GM12892 (cell line): ENCODE results near the gene MPHOSPH9.

ENCODE experiments used
- DNase-seq: peaks from one replicate; pipeline ENCODE4 v3.0.0; 2011; ENCODE audit not compliant: insufficient read length
- FAIRE-seq: peaks from 2 replicates; lab custom pipeline; 2011; peaks lifted over from hg19 to GRCh38; lab: Jason Lieb, UNC
- POLR2A ChIP-seq: IDR thresholded peaks from 2 replicates; pipeline ENCODE4 v1.6.1; 2011; ENCODE audit warnings: low read depth, low read length, control low read depth
- POLR2AphosphoS5 ChIP-seq: IDR thresholded peaks from 2 replicates; pipeline ENCODE4 v1.6.1; 2011; ENCODE audit warnings: low read depth, low read length, control low read depth
- TAF1 ChIP-seq: IDR thresholded peaks from 2 replicates; pipeline ENCODE4 v1.6.1; 2011; ENCODE audit warnings: low read depth, mild to moderate bottlenecking, control low read depth, low read length, borderline replicate concordance

The MPHOSPH9 gene

GRCh38 chr12:123268850-123269249, 35.9 kb upstream of the MPHOSPH9 start:
- FAIRE-seq (no peak), DNase-seq (no peak)
- TF ChIP-seq POLR2AphosphoS5 = no peak

- FAIRE-seq = no peak
- DNase-seq = no peak
- no peak for TF ChIP-seq POLR2AphosphoS5
- no peak for TF ChIP-seq TAF1
- no peak for TF ChIP-seq POLR2A
Measured at GRCh38 chr12:123267991-123268843, 35.3 kb upstream of the MPHOSPH9 start.

GRCh38 chr12:123267335-123267920, 34.5 kb upstream of the MPHOSPH9 start:
- no peak for DNase-seq
- no peak for FAIRE-seq
- TF ChIP-seq POLR2A (no peak), POLR2AphosphoS5 (no peak), TAF1 (no peak)

DNA sequence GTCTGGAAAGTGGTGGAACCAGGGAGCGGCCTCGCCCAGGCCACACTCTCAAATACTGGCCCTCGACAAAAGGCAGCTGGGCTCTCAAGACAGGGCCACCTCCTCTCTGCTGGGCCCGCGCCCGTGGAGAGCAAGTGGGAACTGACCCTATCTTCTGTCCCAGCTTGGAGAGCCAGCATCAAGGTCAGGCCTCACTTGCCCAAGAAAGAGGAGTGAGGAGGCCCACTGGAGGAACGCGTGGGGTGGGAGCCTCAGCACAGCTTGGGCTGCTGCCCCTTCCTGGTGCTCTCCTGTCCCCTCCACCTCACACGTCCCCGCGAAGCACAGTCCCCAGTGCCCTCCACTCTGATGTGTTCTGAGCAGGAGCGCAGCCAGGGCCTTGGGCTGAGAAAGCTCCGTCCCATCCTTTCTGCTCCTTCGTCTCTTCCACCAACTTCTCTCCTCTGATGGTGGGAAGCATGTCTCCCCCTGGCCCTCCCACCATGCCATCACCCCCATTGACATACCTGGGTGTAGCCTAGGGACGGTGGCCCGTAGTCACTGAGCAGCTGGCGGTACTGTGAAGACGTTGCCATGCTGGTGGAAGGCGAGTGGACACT, 33.8 kb upstream of the MPHOSPH9 start:
- DNase-seq (no peak), FAIRE-seq (no peak)
- TF ChIP-seq POLR2A = no peak
- TF ChIP-seq POLR2AphosphoS5 = no peak
- no peak for TF ChIP-seq TAF1

DNA sequence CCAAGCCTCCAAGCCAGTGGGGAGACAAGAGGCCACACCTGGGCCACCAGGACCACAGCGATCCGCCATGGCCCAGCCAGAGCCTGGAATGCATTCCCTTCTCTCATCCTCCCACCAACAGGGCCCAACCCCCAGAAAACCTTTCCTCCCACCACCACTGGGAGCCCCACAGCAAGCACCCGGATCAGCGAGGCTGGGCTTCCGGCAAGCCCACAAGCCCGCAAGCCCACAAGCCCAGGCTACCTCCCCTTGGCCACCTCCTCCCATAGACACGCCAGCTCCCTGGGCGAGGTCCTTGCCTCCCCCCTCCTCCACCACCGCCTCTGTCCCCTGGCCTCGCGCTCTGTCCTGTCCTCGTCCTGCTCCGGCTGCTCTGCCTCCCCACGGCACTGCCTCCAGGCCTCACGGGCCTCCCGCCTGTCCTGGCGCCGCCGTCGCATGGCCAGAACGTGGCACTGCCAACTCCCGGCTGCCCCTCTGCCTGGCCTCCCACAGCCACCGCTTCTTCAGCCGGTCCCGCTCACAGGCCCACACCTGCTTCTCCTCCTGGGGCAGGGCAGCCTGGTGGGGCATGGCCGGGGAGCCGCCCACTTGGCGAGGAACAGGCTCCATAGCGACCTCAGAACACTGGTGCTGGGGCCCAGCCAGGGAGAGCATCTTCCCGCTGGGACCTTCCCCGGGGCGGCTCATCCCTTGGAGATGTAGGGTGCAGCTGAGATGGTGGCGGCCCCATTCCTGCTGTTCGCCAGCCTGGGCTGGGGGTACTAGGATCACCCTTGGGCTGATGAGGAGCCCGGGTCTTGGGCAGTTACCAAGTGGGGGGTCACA, 33.1 kb upstream of the MPHOSPH9 start:
- no peak for FAIRE-seq
- no peak for TF ChIP-seq POLR2AphosphoS5
- no peak for TF ChIP-seq TAF1
- no peak for TF ChIP-seq POLR2A
- no peak for DNase-seq

- FAIRE-seq (peak; percentile 92), DNase-seq (no peak)
- no peak for TF ChIP-seq POLR2AphosphoS5
- no peak for TF ChIP-seq TAF1
- TF ChIP-seq POLR2A = no peak
Measured at GRCh38 chr12:123264642-123265041, 31.7 kb upstream of the MPHOSPH9 start.

DNA sequence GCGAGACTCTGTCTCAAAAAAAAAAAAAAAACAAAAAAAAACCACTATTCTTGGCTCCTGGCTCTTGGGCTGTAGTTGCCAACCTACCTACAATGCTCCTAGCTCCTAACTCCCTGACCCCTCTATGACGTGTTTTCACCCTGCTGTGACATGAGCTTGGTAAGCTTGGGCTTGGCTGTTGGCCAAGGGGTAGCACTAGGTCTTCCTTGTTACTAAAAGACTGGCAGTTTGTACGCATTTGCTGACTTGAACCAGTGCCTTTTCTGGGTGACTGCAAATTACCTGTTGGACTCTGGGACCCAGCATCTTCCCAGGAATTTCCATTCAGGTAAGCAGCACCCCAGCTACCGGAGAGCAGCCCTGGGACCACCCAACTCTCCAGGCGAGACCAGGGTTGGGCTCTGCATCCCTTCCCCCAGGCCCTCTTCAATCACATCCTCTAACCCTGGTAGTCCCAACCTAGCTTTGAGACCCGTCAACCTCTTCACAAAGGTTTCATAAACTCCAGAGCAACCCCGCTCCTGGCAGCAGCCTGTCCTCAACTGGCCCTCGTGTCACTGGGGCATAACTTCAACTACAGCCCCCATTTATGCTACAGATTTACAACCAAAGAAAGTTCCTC, 30.4 kb upstream of the MPHOSPH9 start:
- TF ChIP-seq POLR2A = no peak
- no peak for TF ChIP-seq TAF1
- TF ChIP-seq POLR2AphosphoS5 = no peak
- DNase-seq = no peak
- no peak for FAIRE-seq

DNA sequence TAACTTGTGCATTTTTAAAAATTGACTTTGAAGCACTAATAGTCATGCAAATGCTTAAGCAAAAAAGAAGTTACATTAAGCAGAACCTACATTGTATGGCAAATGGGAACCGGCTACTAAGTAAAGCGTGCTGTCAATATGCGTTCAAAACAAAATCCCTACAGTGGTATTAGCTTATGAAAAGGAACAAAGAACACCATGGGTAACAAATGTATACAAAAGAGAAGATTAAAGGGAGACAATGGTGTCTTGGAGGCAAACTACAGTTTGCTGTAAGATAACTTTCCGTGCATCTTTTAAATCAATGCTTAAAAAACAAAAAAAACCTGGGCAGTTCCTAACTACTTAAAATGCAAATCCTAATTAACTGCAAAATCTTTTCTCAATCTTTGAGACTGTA, 28.3 kb upstream of the MPHOSPH9 start:
- TF ChIP-seq TAF1 = no peak
- TF ChIP-seq POLR2A = no peak
- no peak for TF ChIP-seq POLR2AphosphoS5
- DNase-seq (no peak), FAIRE-seq (peak; percentile 54)

DNA sequence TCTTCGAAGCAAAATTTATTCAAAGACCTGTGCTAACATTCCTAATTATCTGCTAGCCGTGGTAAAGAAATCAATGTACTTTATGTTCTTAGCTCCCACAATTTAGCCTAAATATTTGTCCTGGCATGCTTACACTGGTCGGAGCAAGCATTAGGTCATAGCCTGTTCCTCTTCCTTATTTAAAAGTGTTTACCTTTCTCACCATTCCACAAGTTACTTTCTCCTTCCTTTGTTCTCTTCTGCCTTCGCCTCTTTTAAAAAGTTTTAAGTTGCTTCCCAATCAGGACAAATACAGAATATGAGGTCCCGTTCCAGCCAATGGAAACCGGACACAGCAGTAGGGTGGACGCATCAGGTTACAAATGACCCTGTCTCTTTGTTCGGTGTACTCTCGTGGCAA, 27.1 kb upstream of the MPHOSPH9 start:
- TF ChIP-seq POLR2A (no peak), TAF1 (no peak), POLR2AphosphoS5 (no peak)
- no peak for FAIRE-seq
- DNase-seq = no peak

- DNase-seq = no peak
- no peak for FAIRE-seq
- TF ChIP-seq POLR2AphosphoS5 (no peak), POLR2A (no peak), TAF1 (no peak)
Measured at GRCh38 chr12:123258593-123258992, 25.7 kb upstream of the MPHOSPH9 start.

DNA sequence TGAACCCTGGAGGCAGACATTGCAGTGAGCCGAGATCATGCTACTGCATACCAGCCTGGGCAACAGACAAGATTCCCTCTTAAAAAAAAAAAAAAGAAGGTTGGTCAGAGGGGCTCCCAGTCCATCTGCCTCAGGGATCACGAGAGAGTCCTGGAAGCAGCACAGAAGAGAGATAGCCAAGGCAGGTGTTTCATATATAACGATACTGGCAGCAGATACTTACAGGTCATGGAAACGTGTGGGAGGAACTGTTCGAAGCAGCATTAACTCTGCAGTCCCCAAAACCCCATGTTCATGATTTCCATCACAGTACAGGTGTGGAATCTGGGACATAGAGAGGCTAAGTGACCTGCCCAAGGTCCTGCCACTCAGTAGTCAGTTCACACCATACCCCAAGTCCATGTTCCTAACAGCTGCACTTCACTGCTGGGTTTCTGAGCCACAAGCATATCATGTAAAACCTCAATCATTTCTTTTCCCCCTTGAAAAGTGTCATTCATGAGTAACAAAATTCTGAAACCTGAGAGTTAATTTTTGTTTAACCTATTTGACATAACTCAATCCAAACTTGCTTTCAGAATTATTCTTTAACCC, 22.0 kb upstream of the MPHOSPH9 start:
- DNase-seq (no peak), FAIRE-seq (no peak)
- no peak for TF ChIP-seq TAF1
